Measurements from ENCODE around the gene ZBTB37. TPM values are rescaled to one million over a fixed set of nuclear protein-coding genes. Genes with fewer than 3 reads are reported as not detected.

The ZBTB37 gene
- total and polyA plus RNA-seq, 3 donors from 2014 or later, result 21.2 to 28.7 (median 22.6) TPM

- Histone ChIP-seq H3K4me3 (no peak overlapping the region), H3K4me1 (no peaks in the 10 kb centered on the region), H3K9me3 (no peaks in the 10 kb centered on the region), H3K27me3 (no peaks in the 10 kb centered on the region), H3K27ac (no peak overlapping the region), H3K36me3 (ENCODE audit: low read depth, missing control alignments) (no peaks in the 10 kb centered on the region)
- WGBS, 2 donors, result 91 to 92% methylated on average over 4 of the region's 4 CpGs
- intact Hi-C loops (cut with DNase I; ENCODE audit: low total_unique reads), result no loop called here
- DNase-seq, result no peak
- TF ChIP-seq CTCF (IDR thresholded peaks at IDR 0.05) (no peak), POLR2A (IDR thresholded peaks at IDR 0.05) (no peak)
Observed at GRCh38 chr1:173886746-173887611, 18.8 kb downstream of the ZBTB37 start.

- H3K4me3 ChIP-seq, result no peak overlapping the region
- no peak for TF ChIP-seq POLR2A (IDR thresholded peaks at IDR 0.05)
- TF ChIP-seq CTCF (IDR thresholded peaks at IDR 0.05), result no peak
- H3K27ac ChIP-seq, result no peak overlapping the region
- no peaks in the 10 kb centered on the region for H3K36me3 ChIP-seq (ENCODE audit: low read depth, missing control alignments)
- no peaks in the 10 kb centered on the region for H3K9me3 ChIP-seq
- no peaks in the 10 kb centered on the region for H3K4me1 ChIP-seq
- DNase-seq, result no peak
- 97 to 100% methylated on average over 2 of the region's 2 CpGs for WGBS, 2 donors
- intact Hi-C loops (cut with DNase I; ENCODE audit: low total_unique reads), result no loop called here
- no peaks in the 10 kb centered on the region for H3K27me3 ChIP-seq
Observed at GRCh38 chr1:173887627-173888026, 19.4 kb downstream of the ZBTB37 start.

- intact Hi-C loops (cut with DNase I; ENCODE audit: low total_unique reads), result no loop called here
- Histone ChIP-seq H3K9me3 (no peaks in the 10 kb centered on the region), H3K27ac (no peak overlapping the region), H3K27me3 (no peaks in the 10 kb centered on the region), H3K4me1 (no peaks in the 10 kb centered on the region), H3K4me3 (no peak overlapping the region), H3K36me3 (ENCODE audit: low read depth, missing control alignments) (no peaks in the 10 kb centered on the region)
- TF ChIP-seq CTCF (IDR thresholded peaks at IDR 0.05) (no peak), POLR2A (IDR thresholded peaks at IDR 0.05) (no peak)
- DNase-seq, result no peak
Observed at GRCh38 chr1:173888749-173889148, 20.6 kb downstream of the ZBTB37 start.

- no peak overlapping the region for H3K4me3 ChIP-seq
- H3K27me3 ChIP-seq, result no peaks in the 10 kb centered on the region
- no peaks in the 10 kb centered on the region for H3K36me3 ChIP-seq (ENCODE audit: low read depth, missing control alignments)
- no peak for DNase-seq
- TF ChIP-seq POLR2A (IDR thresholded peaks at IDR 0.05) (no peak), CTCF (IDR thresholded peaks at IDR 0.05) (no peak)
- no peak overlapping the region for H3K27ac ChIP-seq
- no peaks in the 10 kb centered on the region for H3K9me3 ChIP-seq
- intact Hi-C loops (cut with DNase I; ENCODE audit: low total_unique reads), result no loop called here
- 97 to 98% methylated on average over 2 of the region's 2 CpGs for WGBS, 2 donors
- no peaks in the 10 kb centered on the region for H3K4me1 ChIP-seq
Observed at GRCh38 chr1:173889885-173890284, 21.7 kb downstream of the ZBTB37 start.

- no peak for TF ChIP-seq POLR2A (IDR thresholded peaks at IDR 0.05)
- TF ChIP-seq CTCF (IDR thresholded peaks at IDR 0.05), result no peak
- no peak overlapping the region for H3K27ac ChIP-seq
- H3K9me3 ChIP-seq, result no peaks in the 10 kb centered on the region
- H3K27me3 ChIP-seq, result no peaks in the 10 kb centered on the region
- no peaks in the 10 kb centered on the region for H3K4me1 ChIP-seq
- H3K4me3 ChIP-seq, result no peak overlapping the region
- DNase-seq, result no peak
- 92 to 96% methylated on average over 1 of the region's 1 CpG for WGBS, 2 donors
- H3K36me3 ChIP-seq (ENCODE audit: low read depth, missing control alignments), result no peaks in the 10 kb centered on the region
- intact Hi-C loops (cut with DNase I; ENCODE audit: low total_unique reads), result no loop called here
Observed at GRCh38 chr1:173893611-173894010, 25.4 kb downstream of the ZBTB37 start.

Data from testis (tissue), 3 donors.